ENCODE data around the gene ABCF1.

The ABCF1 gene

GRCh38 chr6:30635834-30636233 lies 64.6 kb downstream of the ABCF1 start:
- no peak for DNase-seq

- DNase-seq: no peak
Measured at GRCh38 chr6:30640481-30640880, 69.2 kb downstream of the ABCF1 start.

- no peak for DNase-seq
Measured at GRCh38 chr6:30641048-30641447, 69.8 kb downstream of the ABCF1 start.
